Measurements from ENCODE around the gene SMARCD3. TPM values are rescaled to one million over a fixed set of nuclear protein-coding genes. Genes with fewer than 3 reads are reported as not detected.
A peak's percentile ranks its signal among the peaks of the same experiment; 100 is the strongest.

The SMARCD3 gene
- total and polyA plus RNA-seq, 9 of the 15 experiments (the other 6 are each of a cell fraction or from before 2014, with no cell fraction given): 0.43 to 3.6 (median 2.6) TPM

DNA sequence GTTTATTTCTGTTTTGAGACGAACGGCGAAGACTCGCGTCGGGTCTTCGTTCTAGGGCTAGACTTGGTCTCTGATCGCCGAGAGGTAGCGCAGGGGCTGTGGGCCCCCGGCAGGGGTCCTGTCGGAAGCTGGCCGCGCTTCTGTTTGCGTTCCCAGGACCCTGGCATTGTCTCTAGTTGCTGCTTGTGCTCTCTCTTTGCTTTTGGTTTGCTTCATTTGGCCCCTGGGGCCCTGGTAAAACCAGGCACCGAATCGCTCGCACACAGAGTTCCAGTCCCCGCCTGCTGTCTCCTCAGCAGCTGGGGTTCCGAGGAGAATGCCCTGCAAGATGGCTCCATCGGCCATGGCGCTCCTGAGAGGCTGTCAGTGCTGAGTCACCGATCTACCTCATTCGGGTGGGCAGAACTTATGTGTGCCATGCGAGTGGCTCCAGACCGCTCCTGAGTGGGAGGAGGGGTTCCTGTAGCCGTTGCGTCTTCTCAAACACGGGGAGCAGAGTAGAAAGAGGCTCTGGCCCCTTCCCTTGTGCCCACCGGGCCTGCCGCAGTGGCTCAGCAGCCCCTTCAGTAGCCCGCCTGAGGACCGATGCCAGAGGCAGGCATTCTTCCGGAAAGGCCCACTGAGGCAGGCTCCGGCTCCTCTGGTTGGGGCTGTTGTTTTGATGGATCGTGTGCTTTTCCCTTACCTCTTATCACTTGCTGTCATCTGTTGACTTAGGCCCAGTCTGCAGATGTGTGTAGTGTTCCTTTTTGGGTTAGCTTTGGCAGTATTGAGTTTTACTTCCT is 15.4 kb downstream of the SMARCD3 start:
- H3K79me2 ChIP-seq (ENCODE audit: control insufficient read depth, insufficient read depth, low read length): peaks cover 27% of the 10 kb centered on the region
- in situ Hi-C loops (cut with MboI) (no loop called here), intact Hi-C loops (cut with micrococcal nuclease) (loop anchor here (5.0 kb wide), 1 partner anchor 226 kb away; no protein-coding TSS in a partner anchor)
- H3K9me3 ChIP-seq (replicated peaks; ENCODE audit: control insufficient read depth, insufficient read depth, low read depth, low read length): no peaks in the 10 kb centered on the region
- H3K4me1 ChIP-seq (replicated peaks in 1 of 2; ENCODE audit: control insufficient read depth in 2 of 2, insufficient read depth in 2 of 2, low read length in 2 of 2): peaks cover 20 to 47% of the 10 kb centered on the region in 2 experiments; a peak in 4 of 5 replicates
- no TSS peak for BruUV-seq (replicated peaks)
- no peaks in the 10 kb centered on the region for H3K27me3 ChIP-seq (ENCODE audit: control insufficient read depth in 2 of 2, insufficient read depth in 2 of 2, low read length in 2 of 2)
- H2AFZ ChIP-seq (ENCODE audit: low read depth, low read length): peak overlapping the region; percentile 98
- H3K4me3 ChIP-seq: peak overlapping the region; percentile 92
- H3K4me2 ChIP-seq (ENCODE audit: insufficient read depth, low read length): peak overlapping the region; percentile 94
- peaks cover 40% of the 10 kb centered on the region; the same call in 2 of the 3 replicates for H3K36me3 ChIP-seq (ENCODE audit: control insufficient read depth, insufficient read depth, low read length)
- H3K9ac ChIP-seq (ENCODE audit: insufficient read depth in 1 of 2, low read depth in 2 of 2, low read length in 2 of 2): peak overlapping the region; percentile 79 to 96
- DNase-seq (ENCODE audit: extremely low read depth in 1 of 4, low spot score in 3 of 4) (peak; percentile 65 to 72 (median 70)), FAIRE-seq (peak; percentile 85), ATAC-seq (peak; percentile 65)
- peak overlapping the region; percentile 81 for H3K27ac ChIP-seq (ENCODE audit: extremely low read depth, low read depth, low read length)
- peaks cover 4% of the 10 kb centered on the region for H3K9me1 ChIP-seq (ENCODE audit: control insufficient read depth, insufficient read depth, low read length)
- WGBS (ENCODE audit: insufficient coverage, low coverage, missing lambda C conversion rate): 3% methylated on average over 36 of the region's 36 CpGs
- H4K20me1 ChIP-seq (replicated peaks; ENCODE audit: control insufficient read depth, insufficient read depth, low read length): peaks cover 30% of the 10 kb centered on the region
- ChIA-PET POLR2A (interaction anchor here (0.6 to 3.3 kb wide), 6 partner anchors 10 to 160 kb away, joined by 3 to 34 read pairs (median 6); partner anchors contain the start of gene H2BK1), CTCF (ENCODE audit: low intra/inter-chr PET ratio) (interaction anchor here (0.6 kb wide), 1 partner anchor 127 kb away, joined by 3 read pairs; no protein-coding TSS in a partner anchor)
- TF ChIP-seq MAFF (IDR thresholded peaks at IDR 0.05; ENCODE audit: low read length): peak; percentile 31; the same call in 1 of the 2 replicates
- TF ChIP-seq, protein P1, sequence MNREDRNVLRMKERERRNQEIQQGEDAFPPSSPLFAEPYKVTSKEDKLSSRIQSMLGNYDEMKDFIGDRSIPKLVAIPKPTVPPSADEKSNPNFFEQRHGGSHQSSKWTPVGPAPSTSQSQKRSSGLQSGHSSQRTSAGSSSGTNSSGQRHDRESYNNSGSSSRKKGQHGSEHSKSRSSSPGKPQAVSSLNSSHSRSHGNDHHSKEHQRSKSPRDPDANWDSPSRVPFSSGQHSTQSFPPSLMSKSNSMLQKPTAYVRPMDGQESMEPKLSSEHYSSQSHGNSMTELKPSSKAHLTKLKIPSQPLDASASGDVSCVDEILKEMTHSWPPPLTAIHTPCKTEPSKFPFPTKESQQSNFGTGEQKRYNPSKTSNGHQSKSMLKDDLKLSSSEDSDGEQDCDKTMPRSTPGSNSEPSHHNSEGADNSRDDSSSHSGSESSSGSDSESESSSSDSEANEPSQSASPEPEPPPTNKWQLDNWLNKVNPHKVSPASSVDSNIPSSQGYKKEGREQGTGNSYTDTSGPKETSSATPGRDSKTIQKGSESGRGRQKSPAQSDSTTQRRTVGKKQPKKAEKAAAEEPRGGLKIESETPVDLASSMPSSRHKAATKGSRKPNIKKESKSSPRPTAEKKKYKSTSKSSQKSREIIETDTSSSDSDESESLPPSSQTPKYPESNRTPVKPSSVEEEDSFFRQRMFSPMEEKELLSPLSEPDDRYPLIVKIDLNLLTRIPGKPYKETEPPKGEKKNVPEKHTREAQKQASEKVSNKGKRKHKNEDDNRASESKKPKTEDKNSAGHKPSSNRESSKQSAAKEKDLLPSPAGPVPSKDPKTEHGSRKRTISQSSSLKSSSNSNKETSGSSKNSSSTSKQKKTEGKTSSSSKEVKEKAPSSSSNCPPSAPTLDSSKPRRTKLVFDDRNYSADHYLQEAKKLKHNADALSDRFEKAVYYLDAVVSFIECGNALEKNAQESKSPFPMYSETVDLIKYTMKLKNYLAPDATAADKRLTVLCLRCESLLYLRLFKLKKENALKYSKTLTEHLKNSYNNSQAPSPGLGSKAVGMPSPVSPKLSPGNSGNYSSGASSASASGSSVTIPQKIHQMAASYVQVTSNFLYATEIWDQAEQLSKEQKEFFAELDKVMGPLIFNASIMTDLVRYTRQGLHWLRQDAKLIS (CRISPR knock-in tag; IDR thresholded peaks at IDR 0.05): peak; percentile 77; the same call in 1 of the 2 replicates
- TF ChIP-seq HDAC2 (IDR thresholded peaks at IDR 0.05): peak; percentile 73
- TF ChIP-seq ZNF212 (CRISPR knock-in tag; IDR thresholded peaks at IDR 0.05): no peak
- no peak; the same call in none of the 2 replicates for TF ChIP-seq CXXC5 (CRISPR knock-in tag; IDR thresholded peaks at IDR 0.05)
- 0 out of 2 replicates have a peak, but pooled peaks have one; percentile 9 for TF ChIP-seq CHD2 (IDR thresholded peaks at IDR 0.05; ENCODE audit: low read depth, low read length)
- TF ChIP-seq ARID2 (IDR thresholded peaks at IDR 0.05): 0 out of 2 replicates have a peak, but pooled peaks have one; percentile 44
- no peak for TF ChIP-seq MAZ (CRISPR knock-in tag; conservative IDR thresholded peaks at IDR 0.05 in 1 of 2, IDR thresholded peaks at IDR 0.05 in 1 of 2)
- TF ChIP-seq, protein P2, sequence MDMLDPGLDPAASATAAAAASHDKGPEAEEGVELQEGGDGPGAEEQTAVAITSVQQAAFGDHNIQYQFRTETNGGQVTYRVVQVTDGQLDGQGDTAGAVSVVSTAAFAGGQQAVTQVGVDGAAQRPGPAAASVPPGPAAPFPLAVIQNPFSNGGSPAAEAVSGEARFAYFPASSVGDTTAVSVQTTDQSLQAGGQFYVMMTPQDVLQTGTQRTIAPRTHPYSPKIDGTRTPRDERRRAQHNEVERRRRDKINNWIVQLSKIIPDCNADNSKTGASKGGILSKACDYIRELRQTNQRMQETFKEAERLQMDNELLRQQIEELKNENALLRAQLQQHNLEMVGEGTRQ (CRISPR knock-in tag; IDR thresholded peaks at IDR 0.05): no peak
- 0 out of 2 replicates have a peak, but pooled peaks have one; percentile 2 for TF ChIP-seq MYNN (IDR thresholded peaks at IDR 0.05)
- TF ChIP-seq MYNN (CRISPR knock-in tag; IDR thresholded peaks at IDR 0.05): no peak
- no peak for TF ChIP-seq KHSRP (IDR thresholded peaks at IDR 0.05)
- 0 out of 2 replicates have a peak, but pooled peaks have one; percentile 3 for TF ChIP-seq SPI1 (IDR thresholded peaks at IDR 0.05; ENCODE audit: borderline replicate concordance, low read depth, low read length)
- 0 out of 4 replicates have a peak, but pooled peaks of 1 of the 2 experiments have one; percentile 41 for TF ChIP-seq ARNT (IDR thresholded peaks at IDR 0.05)
- peak; percentile 76 for TF ChIP-seq GATA2 (CRISPR knock-in tag; IDR thresholded peaks at IDR 0.05)
- TF ChIP-seq, protein P3, sequence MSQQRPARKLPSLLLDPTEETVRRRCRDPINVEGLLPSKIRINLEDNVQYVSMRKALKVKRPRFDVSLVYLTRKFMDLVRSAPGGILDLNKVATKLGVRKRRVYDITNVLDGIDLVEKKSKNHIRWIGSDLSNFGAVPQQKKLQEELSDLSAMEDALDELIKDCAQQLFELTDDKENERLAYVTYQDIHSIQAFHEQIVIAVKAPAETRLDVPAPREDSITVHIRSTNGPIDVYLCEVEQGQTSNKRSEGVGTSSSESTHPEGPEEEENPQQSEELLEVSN (IDR thresholded peaks at IDR 0.05; ENCODE audit: borderline replicate concordance in 1 of 2, extremely low read depth in 1 of 2, insufficient read depth in 1 of 2, insufficient read length in 1 of 2, low read depth in 1 of 2, low read length in 1 of 2, poor library complexity in 1 of 2, severe bottlenecking in 1 of 2): peak in 1 of 2 experiments; percentile 5

Data from K562 (cell line).